ENCODE data around the gene DLG2.
"Not testable (repeated sequence)": the region's sequence is repeated elsewhere in the genome, so short reads cannot be mapped to it uniquely, and the experiment has no call there.

The DLG2 gene

DNA sequence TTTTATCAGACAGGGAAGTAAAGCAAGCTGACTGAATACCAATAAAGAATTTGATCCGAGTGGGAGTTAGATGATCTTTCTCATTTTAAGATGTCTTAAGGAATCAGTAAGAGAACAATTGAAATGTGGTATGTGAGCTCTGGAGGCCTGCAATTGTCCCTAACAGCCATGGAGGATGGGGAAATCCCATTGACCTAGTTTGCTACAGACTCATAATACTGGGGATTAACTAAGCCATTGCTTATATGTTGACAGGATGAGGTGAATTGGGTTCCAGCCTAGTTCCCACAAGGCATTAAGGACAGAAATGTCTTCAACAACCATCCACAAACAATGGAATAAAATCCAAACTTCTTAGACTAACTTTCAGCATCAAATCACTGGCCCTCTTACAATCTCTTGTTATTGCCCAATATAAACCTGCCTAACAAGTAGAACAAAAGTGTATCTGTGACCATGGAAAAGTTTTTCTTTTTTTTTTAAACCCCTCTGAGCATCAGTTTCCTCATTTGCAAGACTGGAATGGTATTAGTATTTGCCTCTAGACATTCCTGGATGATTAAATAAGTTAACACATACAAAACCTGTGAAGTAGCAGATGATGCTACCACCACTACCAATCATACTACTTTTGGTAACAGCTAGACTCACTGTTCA is 773.2 kb downstream of the DLG2 start:
- Histone ChIP-seq H3K9ac (ENCODE audit: low read depth, low read length) (no peak overlapping the region), H3K4me2 (ENCODE audit: low read length) (no peak overlapping the region), H3K27me3 (ENCODE audit: control insufficient read depth, insufficient read depth, low read length) (no peaks in the 10 kb centered on the region), H3K4me3 (ENCODE audit: low read length) (no peak overlapping the region), H3K9me3 (replicated peaks; ENCODE audit: low read length) (no peaks in the 10 kb centered on the region), H3K4me1 (ENCODE audit: control insufficient read depth, insufficient read depth, low read length) (peaks cover 23% of the 10 kb centered on the region), H3K36me3 (ENCODE audit: insufficient read depth, low read length) (no peaks in the 10 kb centered on the region)

DNA sequence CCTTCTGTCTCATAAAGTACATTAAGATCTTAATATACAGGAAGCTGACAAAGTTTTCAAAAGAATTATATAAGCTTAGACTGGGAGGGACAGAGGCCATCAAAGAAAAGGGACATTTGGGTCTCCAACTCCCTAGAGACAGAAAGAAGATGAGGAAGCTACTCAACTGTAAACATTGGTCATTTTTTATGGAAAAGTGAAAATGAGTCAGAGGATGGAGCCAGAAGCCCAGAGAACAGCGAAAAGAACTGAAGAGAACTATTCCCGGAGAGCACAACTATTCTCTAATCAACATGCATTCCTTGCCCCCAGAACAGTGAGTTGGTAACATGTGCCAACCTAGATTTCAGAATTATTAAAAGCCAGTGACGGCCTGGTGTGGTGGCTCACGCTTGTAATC is 779.3 kb downstream of the DLG2 start:
- Histone ChIP-seq H3K36me3 (ENCODE audit: insufficient read depth, low read length) (no peaks in the 10 kb centered on the region), H3K4me1 (ENCODE audit: control insufficient read depth, insufficient read depth, low read length) (no peaks in the 10 kb centered on the region), H3K4me2 (ENCODE audit: low read length) (no peak overlapping the region), H3K27me3 (ENCODE audit: control insufficient read depth, insufficient read depth, low read length) (no peaks in the 10 kb centered on the region), H3K9me3 (replicated peaks; ENCODE audit: low read length) (no peaks in the 10 kb centered on the region), H3K9ac (ENCODE audit: low read depth, low read length) (no peak overlapping the region), H3K4me3 (ENCODE audit: low read length) (no peak overlapping the region)

DNA sequence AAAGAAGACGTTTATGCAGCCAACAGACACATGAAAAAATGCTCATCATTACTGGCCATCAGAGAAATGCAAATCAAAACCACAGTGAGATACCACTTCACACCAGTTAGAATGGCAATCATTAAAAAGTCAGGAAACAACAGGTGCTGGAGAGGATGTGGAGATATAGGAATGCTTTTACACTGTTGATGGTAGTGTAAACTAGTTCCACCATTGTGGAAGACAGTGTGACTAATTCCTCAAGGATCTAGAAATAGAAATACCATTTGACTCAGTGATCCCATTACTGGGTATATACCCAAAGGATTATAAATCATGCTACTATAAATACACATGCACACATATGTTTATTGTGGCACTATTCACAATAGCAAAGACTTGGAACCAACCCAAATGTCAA is 786.9 kb downstream of the DLG2 start:
- not testable (repeated sequence) for H3K9me3 ChIP-seq (replicated peaks; ENCODE audit: low read length); H3K4me2 ChIP-seq (ENCODE audit: low read length); H3K9ac ChIP-seq (ENCODE audit: low read depth, low read length); H3K4me3 ChIP-seq (ENCODE audit: low read length); H3K36me3 ChIP-seq (ENCODE audit: insufficient read depth, low read length); H3K4me1 ChIP-seq (ENCODE audit: control insufficient read depth, insufficient read depth, low read length); H3K27me3 ChIP-seq (ENCODE audit: control insufficient read depth, insufficient read depth, low read length)

- H3K36me3 ChIP-seq (ENCODE audit: insufficient read depth, low read length) = no peaks in the 10 kb centered on the region
- H3K4me3 ChIP-seq (ENCODE audit: low read length) = no peak overlapping the region
- H3K27me3 ChIP-seq (ENCODE audit: control insufficient read depth, insufficient read depth, low read length) = no peaks in the 10 kb centered on the region
- no peak overlapping the region for H3K9ac ChIP-seq (ENCODE audit: low read depth, low read length)
- H3K9me3 ChIP-seq (replicated peaks; ENCODE audit: low read length) = no peaks in the 10 kb centered on the region
- H3K4me2 ChIP-seq (ENCODE audit: low read length) = no peak overlapping the region
- no peaks in the 10 kb centered on the region for H3K4me1 ChIP-seq (ENCODE audit: control insufficient read depth, insufficient read depth, low read length)
These were observed 789.6 kb downstream of the DLG2 start for GRCh38 chr11:84837402-84838069.

DNA sequence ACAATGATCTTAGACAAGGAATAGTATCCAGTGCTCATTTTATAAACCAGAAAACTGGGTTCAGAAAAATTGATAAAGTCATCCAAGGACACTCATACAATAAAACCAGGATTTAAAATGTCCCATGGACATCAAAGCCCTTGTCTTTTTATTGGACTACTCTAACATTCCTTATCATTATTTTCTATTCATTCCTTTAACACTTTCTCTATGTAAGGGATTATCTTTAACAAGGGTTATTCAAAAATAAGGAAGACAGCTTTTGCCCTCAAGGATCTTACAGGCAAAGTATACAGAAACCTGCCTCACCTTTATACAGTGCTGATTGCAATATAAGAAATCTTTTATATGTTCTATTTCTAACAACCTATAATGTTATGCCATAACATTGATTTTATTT is 790.8 kb downstream of the DLG2 start:
- Histone ChIP-seq H3K4me1 (ENCODE audit: control insufficient read depth, insufficient read depth, low read length) (no peaks in the 10 kb centered on the region), H3K36me3 (ENCODE audit: insufficient read depth, low read length) (no peaks in the 10 kb centered on the region), H3K4me2 (ENCODE audit: low read length) (no peak overlapping the region), H3K9ac (ENCODE audit: low read depth, low read length) (no peak overlapping the region), H3K27me3 (ENCODE audit: control insufficient read depth, insufficient read depth, low read length) (no peaks in the 10 kb centered on the region), H3K4me3 (ENCODE audit: low read length) (no peak overlapping the region), H3K9me3 (replicated peaks; ENCODE audit: low read length) (no peaks in the 10 kb centered on the region)

DNA sequence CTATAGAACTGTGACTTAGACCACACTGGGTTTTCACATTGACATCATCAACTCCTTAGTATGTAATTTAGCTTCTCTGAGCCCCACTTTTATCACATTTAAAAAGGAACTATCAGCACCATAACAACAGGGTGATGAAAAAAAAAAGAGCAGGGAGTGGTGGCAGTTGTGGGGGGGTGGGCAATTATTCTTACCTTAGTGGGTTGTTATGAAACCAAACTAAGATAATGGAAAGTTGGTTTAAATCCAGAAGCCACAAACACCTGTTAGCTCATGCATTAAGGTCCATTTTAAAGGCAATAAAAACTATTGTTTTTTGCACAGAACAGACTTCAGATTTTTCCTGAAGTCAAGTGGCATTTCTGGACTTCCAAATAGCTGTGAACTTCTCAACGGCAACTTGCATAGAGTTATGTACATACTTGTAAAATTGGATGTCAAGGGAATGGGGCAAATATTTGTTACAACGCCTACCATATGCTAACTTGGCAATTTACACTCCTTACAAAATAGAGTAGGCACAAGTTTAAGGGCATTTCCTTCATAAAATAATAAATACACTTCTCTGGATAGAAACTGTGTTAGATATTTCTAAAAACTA is 793.6 kb downstream of the DLG2 start:
- Histone ChIP-seq H3K4me1 (ENCODE audit: control insufficient read depth, insufficient read depth, low read length) (no peaks in the 10 kb centered on the region), H3K4me2 (ENCODE audit: low read length) (no peak overlapping the region), H3K27me3 (ENCODE audit: control insufficient read depth, insufficient read depth, low read length) (no peaks in the 10 kb centered on the region), H3K9ac (ENCODE audit: low read depth, low read length) (no peak overlapping the region), H3K9me3 (replicated peaks; ENCODE audit: low read length) (no peaks in the 10 kb centered on the region), H3K4me3 (ENCODE audit: low read length) (no peak overlapping the region), H3K36me3 (ENCODE audit: insufficient read depth, low read length) (no peaks in the 10 kb centered on the region)

DNA sequence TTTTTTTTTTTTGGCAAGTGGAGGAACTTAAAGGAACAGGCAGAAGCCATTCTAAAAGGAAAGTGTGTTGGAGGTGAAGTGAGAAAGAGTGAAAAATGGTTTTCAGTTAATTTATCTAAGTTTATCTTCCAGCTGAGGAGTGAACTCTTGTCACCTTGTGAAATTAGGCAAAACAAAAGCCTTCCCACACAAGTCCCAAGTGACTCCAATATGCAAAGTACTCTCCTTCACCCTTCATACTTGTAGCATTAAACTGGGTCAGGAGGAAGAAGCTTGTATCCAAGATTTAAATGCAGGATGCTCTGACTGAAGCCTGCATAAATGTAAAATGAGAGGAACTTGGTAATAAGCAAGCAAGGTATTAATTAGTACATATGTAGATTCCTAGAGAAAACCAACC is 796.8 kb downstream of the DLG2 start:
- H3K4me2 ChIP-seq (ENCODE audit: low read length) = no peak overlapping the region

DNA sequence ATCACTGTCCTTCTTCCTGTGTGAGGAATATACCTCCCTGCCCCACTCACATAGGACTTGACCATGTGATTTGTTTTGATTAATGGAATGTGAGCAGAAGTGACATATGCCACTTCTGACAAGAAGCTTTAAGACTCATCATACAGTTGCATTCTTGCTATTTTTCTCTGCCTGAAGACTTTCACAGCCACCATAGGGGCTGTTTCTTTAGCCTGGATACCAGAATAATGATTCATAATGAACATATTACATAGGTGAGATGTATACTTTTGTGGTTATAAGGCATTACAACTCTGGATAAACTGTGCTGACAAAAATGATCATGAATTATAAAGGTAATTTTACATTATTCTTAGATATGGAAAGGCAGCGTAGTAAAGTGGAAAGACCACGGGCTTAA is 798.0 kb downstream of the DLG2 start:
- no peaks in the 10 kb centered on the region for H3K27me3 ChIP-seq (ENCODE audit: control insufficient read depth, insufficient read depth, low read length)
- H3K4me1 ChIP-seq (ENCODE audit: control insufficient read depth, insufficient read depth, low read length) = no peaks in the 10 kb centered on the region
- no peak overlapping the region for H3K4me3 ChIP-seq (ENCODE audit: low read length)

More for the DNA sequence above, 796.8 kb downstream of the DLG2 start:
- Histone ChIP-seq H3K9ac (ENCODE audit: low read depth, low read length) (no peak overlapping the region), H3K36me3 (ENCODE audit: insufficient read depth, low read length) (no peaks in the 10 kb centered on the region), H3K9me3 (replicated peaks; ENCODE audit: low read length) (no peaks in the 10 kb centered on the region), H3K27me3 (ENCODE audit: control insufficient read depth, insufficient read depth, low read length) (no peaks in the 10 kb centered on the region), H3K4me1 (ENCODE audit: control insufficient read depth, insufficient read depth, low read length) (no peaks in the 10 kb centered on the region), H3K4me3 (ENCODE audit: low read length) (no peak overlapping the region)

DNA sequence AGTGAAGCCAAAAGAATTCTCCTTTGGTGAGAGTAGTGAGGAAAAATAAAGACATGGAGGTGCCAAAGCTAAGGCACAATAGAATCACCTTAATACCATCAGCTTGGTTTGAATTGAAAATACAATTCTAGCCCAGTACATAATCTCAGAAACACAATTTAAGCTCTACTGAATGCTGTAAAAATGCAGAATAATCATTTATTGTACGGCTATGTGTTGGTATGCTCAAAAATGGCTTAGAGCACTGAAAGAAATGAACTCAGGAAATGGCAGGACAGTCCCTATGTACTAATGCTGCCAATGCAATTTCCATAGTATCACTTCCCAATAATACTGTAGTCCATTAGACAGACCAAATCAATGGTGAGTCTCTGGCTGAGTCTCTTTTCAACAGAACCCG is 798.5 kb downstream of the DLG2 start:
- Histone ChIP-seq H3K4me2 (ENCODE audit: low read length) (no peak overlapping the region), H3K4me1 (ENCODE audit: control insufficient read depth, insufficient read depth, low read length) (no peaks in the 10 kb centered on the region), H3K36me3 (ENCODE audit: insufficient read depth, low read length) (no peaks in the 10 kb centered on the region), H3K9ac (ENCODE audit: low read depth, low read length) (no peak overlapping the region), H3K9me3 (replicated peaks; ENCODE audit: low read length) (no peaks in the 10 kb centered on the region), H3K4me3 (ENCODE audit: low read length) (no peak overlapping the region), H3K27me3 (ENCODE audit: control insufficient read depth, insufficient read depth, low read length) (no peaks in the 10 kb centered on the region)

More for the DNA sequence above, 798.0 kb downstream of the DLG2 start:
- Histone ChIP-seq H3K36me3 (ENCODE audit: insufficient read depth, low read length) (no peaks in the 10 kb centered on the region), H3K4me2 (ENCODE audit: low read length) (no peak overlapping the region), H3K9me3 (replicated peaks; ENCODE audit: low read length) (no peaks in the 10 kb centered on the region), H3K9ac (ENCODE audit: low read depth, low read length) (no peak overlapping the region)

GRCh38 chr11:84825106-84825660 is 802.0 kb downstream of the DLG2 start:
- Histone ChIP-seq H3K4me2 (ENCODE audit: low read length) (no peak overlapping the region), H3K4me3 (ENCODE audit: low read length) (no peak overlapping the region), H3K4me1 (ENCODE audit: control insufficient read depth, insufficient read depth, low read length) (no peaks in the 10 kb centered on the region), H3K27me3 (ENCODE audit: control insufficient read depth, insufficient read depth, low read length) (no peaks in the 10 kb centered on the region), H3K9ac (ENCODE audit: low read depth, low read length) (no peak overlapping the region), H3K9me3 (replicated peaks; ENCODE audit: low read length) (no peaks in the 10 kb centered on the region), H3K36me3 (ENCODE audit: insufficient read depth, low read length) (no peaks in the 10 kb centered on the region)

DNA sequence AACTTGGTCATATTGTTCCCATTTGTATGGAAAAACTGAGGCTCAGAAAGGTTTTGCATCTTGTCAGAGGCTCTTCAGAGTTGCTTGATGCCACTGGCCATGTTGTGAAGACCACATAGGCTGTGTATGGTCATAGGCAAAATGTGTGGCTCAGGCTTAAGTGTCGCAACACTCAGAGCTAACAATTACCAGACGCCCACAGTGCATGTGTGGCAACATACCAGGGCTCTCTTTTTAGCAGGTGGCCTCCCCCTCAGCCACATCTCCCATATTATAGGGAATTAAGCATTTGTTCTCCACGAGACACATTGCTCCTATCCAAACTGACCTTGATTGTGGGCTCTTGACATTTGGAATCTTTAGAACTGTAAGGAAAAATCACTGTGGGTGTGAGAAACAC is 802.5 kb downstream of the DLG2 start:
- H3K4me1 ChIP-seq (ENCODE audit: control insufficient read depth, insufficient read depth, low read length) = no peaks in the 10 kb centered on the region
- H3K4me3 ChIP-seq (ENCODE audit: low read length) = no peak overlapping the region
- no peak overlapping the region for H3K9ac ChIP-seq (ENCODE audit: low read depth, low read length)
- no peaks in the 10 kb centered on the region for H3K9me3 ChIP-seq (replicated peaks; ENCODE audit: low read length)
- H3K27me3 ChIP-seq (ENCODE audit: control insufficient read depth, insufficient read depth, low read length) = no peaks in the 10 kb centered on the region
- H3K36me3 ChIP-seq (ENCODE audit: insufficient read depth, low read length) = no peaks in the 10 kb centered on the region
- H3K4me2 ChIP-seq (ENCODE audit: low read length) = no peak overlapping the region

Measured in skeletal muscle satellite cell (primary cell).